ENCODE results near the gene CROCC2.
A peak's percentile ranks its signal among the peaks of the same experiment; 100 is the strongest.

CROCC2 gene

GRCh38 chr2:241029599-241030332 lies 123.6 kb downstream of the CROCC2 start:
- no peak for DNase-seq

- DNase-seq, result no peak
These were observed 124.2 kb downstream of the CROCC2 start for GRCh38 chr2:241030333-241030680.

DNA sequence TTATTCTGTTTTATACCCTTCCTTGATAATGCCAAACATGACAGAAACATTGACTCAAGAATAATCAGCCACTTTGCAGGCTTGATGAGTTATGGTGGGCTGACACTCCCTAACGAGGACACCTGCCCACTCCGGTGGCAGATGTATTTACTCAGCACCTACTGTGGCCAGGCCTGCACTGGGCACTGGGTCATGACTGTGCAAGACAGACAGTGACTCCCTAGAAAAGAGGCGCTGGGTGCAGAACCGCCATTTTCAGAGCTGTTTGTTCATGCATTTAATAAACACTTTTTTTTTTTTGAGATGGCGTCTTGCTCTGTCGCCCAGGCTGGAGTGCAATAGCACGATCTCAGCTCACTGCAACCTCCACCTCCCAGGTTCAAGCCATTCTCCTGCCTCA lies 124.7 kb downstream of the CROCC2 start:
- no peak for DNase-seq

GRCh38 chr2:241031436-241032165 lies 125.5 kb downstream of the CROCC2 start:
- no peak for DNase-seq

DNA sequence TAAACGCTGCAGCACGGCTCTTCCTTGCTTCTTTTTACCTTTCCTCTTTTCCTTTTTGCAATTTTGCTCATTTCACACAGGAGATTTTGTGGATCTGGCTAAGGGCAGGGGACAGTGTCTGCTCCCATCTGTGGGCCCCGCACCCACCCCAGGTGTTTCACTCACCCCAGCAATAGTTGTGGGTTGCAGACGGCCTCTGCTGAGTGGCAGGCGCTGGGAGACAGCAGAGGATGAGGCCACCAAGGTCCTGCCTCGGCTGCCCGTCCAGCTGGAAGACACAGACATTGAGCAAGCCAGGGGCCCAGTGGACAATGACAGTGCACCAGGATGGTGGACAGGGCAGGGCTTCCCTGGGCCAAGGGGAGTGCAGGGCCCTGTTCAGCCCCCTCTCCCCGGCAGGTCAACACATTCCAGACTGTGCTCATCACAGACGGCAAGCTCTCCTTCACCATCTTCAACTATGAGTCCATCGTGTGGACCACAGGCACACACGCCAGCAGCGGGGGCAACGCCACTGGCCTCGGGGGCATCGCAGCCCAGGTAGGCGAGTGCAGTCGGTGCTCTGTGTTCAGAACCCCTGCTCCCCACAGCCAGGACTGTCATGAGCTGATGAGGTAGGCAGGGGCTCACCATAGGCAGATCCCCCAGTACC lies 127.3 kb downstream of the CROCC2 start:
- DNase-seq, result no peak

- no peak for DNase-seq
These were observed 127.9 kb downstream of the CROCC2 start for GRCh38 chr2:241033994-241034393.

DNA sequence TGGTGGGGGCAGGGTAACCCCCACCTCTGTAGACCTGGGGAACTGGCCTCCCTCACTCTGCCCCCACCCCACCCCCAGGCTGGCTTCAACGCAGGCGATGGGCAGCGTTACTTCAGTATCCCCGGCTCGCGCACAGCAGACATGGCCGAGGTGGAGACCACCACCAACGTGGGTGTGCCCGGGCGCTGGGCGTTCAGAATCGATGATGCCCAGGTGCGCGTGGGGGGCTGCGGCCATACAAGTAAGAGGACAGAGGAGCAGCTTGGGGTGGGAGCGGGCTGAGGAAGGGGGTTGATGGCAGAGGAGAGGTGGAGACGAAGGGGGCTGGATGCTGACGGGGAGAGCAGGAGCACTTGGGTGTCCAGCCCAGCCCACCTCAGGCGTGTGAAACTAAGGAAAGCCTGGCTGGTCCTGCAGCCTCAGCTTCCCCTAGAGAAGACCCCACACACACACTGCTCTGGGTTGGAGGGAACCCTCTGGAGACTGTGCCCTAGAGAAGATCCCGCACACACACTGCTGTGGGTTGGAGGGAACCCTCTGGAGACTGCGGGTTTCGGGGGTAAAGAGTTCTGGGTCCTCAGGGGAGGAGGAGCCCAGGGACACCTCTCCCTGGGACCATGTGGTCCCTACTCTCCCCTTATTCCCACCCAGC lies 128.5 kb downstream of the CROCC2 start:
- DNase-seq, result no peak

DNA sequence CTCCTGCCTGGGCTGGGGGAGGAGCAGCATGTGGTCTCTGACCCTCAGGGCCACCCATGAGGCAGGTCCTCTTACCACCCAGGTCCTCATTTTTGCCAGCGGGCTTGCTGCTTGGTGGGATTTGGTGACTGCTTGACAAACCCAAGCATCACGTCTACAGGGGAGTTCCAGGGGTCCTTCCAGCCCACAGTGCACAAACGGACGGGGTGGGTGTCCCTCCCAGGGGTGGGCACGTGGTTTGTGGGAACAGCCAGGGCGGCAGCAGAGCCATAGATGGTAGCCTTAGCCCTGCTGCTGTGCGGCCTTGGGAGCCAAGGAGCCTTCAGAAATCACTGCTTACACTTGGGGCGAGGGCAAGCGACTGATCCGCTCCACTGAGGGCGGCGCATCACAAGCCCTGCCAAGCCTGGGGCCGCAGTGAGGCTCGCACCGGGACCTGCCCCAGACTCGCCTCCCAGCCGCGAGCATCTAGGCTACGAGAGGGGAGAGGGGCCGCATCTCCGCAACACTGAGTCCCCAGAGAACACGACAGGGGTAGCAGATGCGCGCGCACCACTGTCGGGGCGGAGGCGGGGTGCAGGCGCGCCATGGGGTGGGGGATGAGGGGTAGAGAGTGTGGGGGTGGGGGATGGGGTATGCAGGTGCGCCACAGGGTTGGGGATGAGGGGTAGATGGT lies 129.1 kb downstream of the CROCC2 start:
- DNase-seq, result no peak

- peak; percentile 39 for DNase-seq
These were observed 129.8 kb downstream of the CROCC2 start for GRCh38 chr2:241035818-241036396.

DNA sequence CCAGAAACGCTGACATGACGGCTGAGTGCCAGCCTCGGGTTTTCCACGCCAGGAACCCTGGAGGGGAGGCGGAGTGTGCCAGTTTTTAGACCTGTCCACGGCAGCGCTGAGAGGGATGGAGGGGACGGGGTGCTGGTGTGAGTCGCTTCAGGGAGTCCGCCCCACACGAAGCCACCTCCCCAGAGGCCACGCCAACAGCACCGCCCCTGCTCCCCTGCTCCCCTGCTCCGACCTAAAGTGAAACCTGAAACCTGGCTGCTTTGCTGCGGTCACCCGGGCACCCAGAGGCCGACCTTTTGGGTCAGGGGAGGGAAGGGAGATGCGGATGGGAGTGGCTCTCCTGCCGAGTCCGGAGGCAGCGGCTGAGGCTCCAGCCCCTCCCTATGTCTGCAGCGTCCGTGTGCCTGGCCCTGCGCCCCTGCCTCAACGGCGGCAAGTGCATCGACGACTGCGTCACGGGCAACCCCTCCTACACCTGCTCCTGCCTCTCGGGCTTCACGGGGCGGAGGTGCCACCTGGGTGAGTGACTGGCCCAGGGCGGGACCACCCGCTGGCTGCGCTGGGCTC lies 130.3 kb downstream of the CROCC2 start:
- DNase-seq, result peak; percentile 59

DNA sequence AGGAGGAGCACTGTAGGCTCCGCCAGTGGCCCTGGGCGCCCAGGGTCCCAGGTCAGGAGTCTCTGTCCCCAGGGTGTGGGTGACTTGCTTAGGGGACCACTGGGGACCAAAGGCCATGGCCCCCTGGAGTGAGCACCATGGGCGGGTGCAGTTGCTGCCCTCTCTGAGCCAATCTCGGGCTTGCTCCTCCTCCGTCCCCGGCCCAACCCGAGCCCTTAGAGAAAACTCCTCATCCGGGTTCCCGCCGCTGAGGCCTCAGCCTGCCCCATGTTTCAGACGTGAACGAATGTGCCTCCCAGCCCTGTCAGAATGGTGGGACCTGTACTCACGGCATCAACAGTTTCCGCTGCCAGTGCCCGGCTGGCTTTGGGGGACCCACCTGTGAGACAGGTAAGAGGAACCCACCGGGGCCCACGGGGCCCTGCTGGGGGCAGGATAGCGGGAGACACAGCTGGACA lies 130.9 kb downstream of the CROCC2 start:
- no peak for DNase-seq

DNA sequence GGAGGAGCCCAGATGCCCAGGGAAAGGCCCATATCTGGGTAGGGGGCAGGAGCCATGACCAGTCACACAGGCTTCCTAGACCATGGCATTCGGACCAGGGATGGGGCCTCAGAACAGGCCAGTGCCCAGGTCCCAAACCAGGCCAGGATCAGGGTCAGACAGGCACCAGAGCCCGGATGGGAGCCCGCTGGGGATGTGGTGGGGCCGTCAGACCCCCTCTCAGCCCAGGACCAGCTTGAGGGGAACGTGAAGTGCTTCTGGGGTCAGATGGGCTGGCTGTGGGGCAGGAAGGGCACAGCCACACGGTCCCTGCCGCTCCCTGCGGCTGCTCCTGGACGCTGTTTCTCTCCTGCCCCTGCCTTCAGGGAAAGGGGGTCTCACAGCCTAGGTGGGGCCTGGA lies 131.4 kb downstream of the CROCC2 start:
- DNase-seq, result no peak

- no peak for DNase-seq
These were observed 132.4 kb downstream of the CROCC2 start for GRCh38 chr2:241038374-241039180.

DNA sequence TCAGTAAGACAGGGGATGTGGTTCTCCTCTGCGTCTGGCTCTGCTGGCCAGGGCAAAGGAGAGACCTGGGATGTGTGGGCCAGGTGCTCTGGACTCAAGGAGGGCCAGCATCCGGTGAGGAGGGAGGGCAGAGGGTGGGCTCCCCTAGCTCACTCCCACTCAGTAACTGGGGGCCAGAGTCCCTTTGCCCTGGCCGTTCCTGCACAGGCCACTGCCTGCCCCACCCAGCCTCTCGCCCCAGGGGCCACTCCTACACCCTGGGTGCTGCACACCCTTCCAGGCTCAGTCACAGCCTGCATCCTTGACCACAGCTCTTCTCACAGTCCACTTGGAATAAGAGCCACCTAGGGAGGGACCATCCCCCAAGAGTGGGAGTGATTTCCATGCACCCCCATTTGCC lies 133.3 kb downstream of the CROCC2 start:
- DNase-seq, result no peak

GRCh38 chr2:241040081-241040803 lies 134.1 kb downstream of the CROCC2 start:
- no peak for DNase-seq

DNA sequence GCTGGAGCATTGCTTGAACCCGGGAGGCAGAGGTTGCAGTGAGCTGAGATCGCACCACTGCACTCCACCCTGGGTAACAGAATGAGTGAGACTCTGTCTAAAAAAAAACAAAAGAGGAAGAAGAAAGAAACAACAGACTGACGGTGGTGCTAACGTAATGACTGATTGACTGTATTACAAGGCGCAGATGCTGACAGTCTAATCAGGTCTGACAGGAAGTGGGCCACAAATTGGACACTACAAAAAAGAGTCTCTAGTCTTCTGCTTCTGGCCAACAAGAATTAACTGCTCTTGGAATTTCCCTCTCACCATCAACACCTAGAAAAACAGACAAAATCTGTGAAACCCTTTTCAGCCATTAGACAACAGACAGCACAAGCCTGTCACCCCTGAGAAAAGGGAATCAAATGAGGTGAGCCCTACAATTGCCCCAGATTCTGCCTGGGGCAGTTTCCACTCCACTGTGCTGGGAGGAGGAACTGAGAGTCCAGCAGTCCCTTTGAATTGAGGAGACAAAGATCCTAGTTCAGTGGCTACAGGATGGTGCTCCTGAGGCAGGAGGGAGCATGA lies 135.5 kb downstream of the CROCC2 start:
- no peak for DNase-seq

Data from activated CD4-positive, alpha-beta T cell treated with anti-CD3 and anti-CD28 coated beads for 48 hours (primary cell).